HepG2 (cell line): ENCODE results near the gene CLCA4. TPM values are rescaled to one million over a fixed set of nuclear protein-coding genes. Genes with fewer than 3 reads are reported as not detected.

Source experiments
- ATAC-seq: fragments of 200-7000 bp; cut with Tn5 transposase; 3 replicates; pipeline ENCODE4 v1.9.1; 2020; ENCODE audit warnings: mild to moderate bottlenecking, moderate library complexity
- BruUV-seq: library from RNA; stranded (reverse); fragments of 400-500 nt; replicated peaks from 2 replicates; lab custom pipeline; 2021; lab: Mats Ljungman, UMichigan
- CTCF ChIA-PET: fragments of 300-600 bp; formaldehyde crosslinking; extraction: SDS; loops from one replicate; lab custom pipeline; 2021; ENCODE audit warnings: low total read pairs, inconsistent platforms, low intra/inter-chr PET ratio; lab: Yijun Ruan, JAX
- POLR2A ChIA-PET: fragments of 350-600 bp; sonication (Branson Sonifier 250); formaldehyde crosslinking; loops from one replicate; lab custom pipeline; 2020; ENCODE audit warnings: antibody characterized with exemption, inconsistent platforms; lab: Yijun Ruan, JAX
- DNase-seq: peaks from one replicate; pipeline ENCODE4 v3.0.0-alpha.2; 2015; ENCODE audit warnings: low spot score
- FAIRE-seq: peaks from 3 replicates; lab custom pipeline; 2011; peaks lifted over from hg19 to GRCh38; lab: Jason Lieb, UNC
- H2AFZ ChIP-seq: one replicate; pipeline ENCODE4 v1.6.1; 2011; ENCODE audit warnings: low read length, inconsistent platforms
- H3K27ac ChIP-seq: fragments of 300-600 bp; 3 replicates; pipeline ENCODE4 v1.8.0; 2011; ENCODE audit warnings: mixed run types, mild to moderate bottlenecking, mixed read lengths, low read length, inconsistent platforms; ENCODE audit not compliant: insufficient read depth; ENCODE audit errors: extremely low read length
- H3K27me3 ChIP-seq, 2 experiments: fragments of 200-600 bp in 1 of 2; 2 replicates in 1 of 2; 3 replicates in 1 of 2; pipeline versions ENCODE4 v1.6.0 to v1.8.0; 2011; ENCODE audit warnings: low read length in 2 of 2, mild to moderate bottlenecking in 2 of 2, moderate library complexity in 2 of 2, inconsistent platforms in 1 of 2; ENCODE audit not compliant: insufficient read depth in 2 of 2, control insufficient read depth in 1 of 2
- H3K36me3 ChIP-seq, 2 experiments: fragments of 200-600 bp in 1 of 2; replicated peaks in 1 of 2; 2 replicates in 1 of 2; 3 replicates in 1 of 2; pipeline versions ENCODE4 v1.5.1 to v1.8.0; 2011; ENCODE audit warnings: low read length in 2 of 2, inconsistent platforms in 1 of 2; ENCODE audit not compliant: insufficient read depth in 2 of 2, control insufficient read depth in 1 of 2
- H3K4me1 ChIP-seq: 2 replicates; pipeline ENCODE4 v1.5.1; 2012; ENCODE audit warnings: low read length, inconsistent platforms; ENCODE audit not compliant: insufficient read depth
- H3K4me2 ChIP-seq: 2 replicates; pipeline ENCODE4 v1.6.0; 2011; ENCODE audit warnings: low read depth, low read length, inconsistent platforms
- H3K4me3 ChIP-seq, 3 experiments: fragments of 200-600 bp in 1 of 3; sonication (generic), shearing (Covaris generic) in 1 of 3; replicated peaks in 1 of 3; 2 replicates each; pipeline ENCODE4 v1.5.1; 2011 to 2016; ENCODE audit warnings: low read length in 3 of 3, inconsistent platforms in 2 of 3, low read depth in 2 of 3, mild to moderate bottlenecking in 2 of 3, control low read depth in 1 of 3, mixed read lengths in 1 of 3; ENCODE audit not compliant: insufficient read depth in 1 of 3
- H3K79me2 ChIP-seq: one replicate; pipeline ENCODE4 v1.6.1; 2011; ENCODE audit warnings: low read length, inconsistent platforms; ENCODE audit not compliant: insufficient read depth
- H3K9ac ChIP-seq: 2 replicates; pipeline ENCODE4 v1.6.0; 2011; ENCODE audit warnings: mild to moderate bottlenecking, low read depth, low read length, inconsistent platforms; ENCODE audit not compliant: insufficient read depth
- H3K9me3 ChIP-seq: 2 replicates; pipeline ENCODE4 v1.5.1; 2012; ENCODE audit warnings: mild to moderate bottlenecking, low read length
- H4K20me1 ChIP-seq: 2 replicates; pipeline ENCODE4 v1.6.0; 2011; ENCODE audit warnings: inconsistent platforms, mild to moderate bottlenecking, low read length, moderate library complexity; ENCODE audit not compliant: insufficient read depth
- CEBPB ChIP-seq: IDR thresholded peaks from 2 replicates; pipeline ENCODE4 v1.6.1; 2011; ENCODE audit warnings: low read depth, low read length, improper control_type of control experiment, borderline replicate concordance
- ELF3 ChIP-seq: IDR thresholded peaks from 2 replicates; pipeline ENCODE4 v1.6.1; 2016; ENCODE audit warnings: missing genetic modification reagents, missing compliant biosample characterization
- HOXD1 ChIP-seq: sonication (generic); formaldehyde crosslinking; IDR thresholded peaks from 2 replicates; pipeline ENCODE4 v1.5.0; 2020; ENCODE audit warnings: missing genetic modification reagents
- IRF2 ChIP-seq: IDR thresholded peaks from 2 replicates; pipeline ENCODE4 v1.6.1; 2018; ENCODE audit warnings: missing genetic modification reagents, missing compliant biosample characterization
- STAG1 ChIP-seq: sonication (generic); formaldehyde crosslinking; IDR thresholded peaks from 2 replicates; pipeline ENCODE4 v1.4.0; 2020; ENCODE audit warnings: missing genetic modification reagents
- TEAD3 ChIP-seq: optimal IDR thresholded peaks from 2 replicates; pipeline ENCODE3; 2016; ENCODE audit warnings: borderline replicate concordance
- ZNF670 ChIP-seq: sonication (generic); formaldehyde crosslinking; IDR thresholded peaks from 2 replicates; pipeline ENCODE4 v1.8.0; 2022; ENCODE audit warnings: mild to moderate bottlenecking, missing genetic modification reagents, borderline replicate concordance
- WGBS: methylation state at CpG from one replicate; pipeline ENCODE4 v1.1.6; 2017; ENCODE audit warnings: low lambda C conversion rate; 5-methylcytosine and 5-hydroxymethylcytosine counted together
- in situ Hi-C: cut with HindIII; loops from 2 replicates; pipeline ENCODE4 v1.10.0; 2017; ENCODE audit warnings: low pct_unique_long_range_greater_than_20kb; ENCODE audit not compliant: extremely low pct_ligation_motif_present
- intact Hi-C: fragments of 100-400 bp; cut with micrococcal nuclease; formaldehyde crosslinking; loops from one replicate; pipeline ENCODE4 v1.10.0; 2022; ENCODE audit not compliant: unreplicated experiment
- polyA plus RNA-seq, 8 experiments: library from polyadenylated mRNA; depleted of rRNA in 3 of 8; stranded (reverse) in 7 of 8; unstranded in 1 of 8; fragments of >200 nt; fragmentation: Illumina TruSeq in 4 of 8; extraction: Trizol in 4 of 8; gene quantifications; 2 replicates each; pipeline versions ENCODE4 v1.2.1 to v1.2.3, GENCODE V29; 2011 to 2016; ENCODE audit warnings: low read depth in 4 of 8, missing spikeins in 1 of 8, mixed read lengths in 1 of 8; ENCODE audit not compliant: insufficient read depth in 1 of 8
- total RNA-seq, 5 experiments: library from RNA; depleted of rRNA; stranded (reverse); fragments of >200 nt; fragmentation: Illumina TruSeq; extraction: Trizol; gene quantifications; 2 replicates each; pipeline ENCODE4 v1.2.3, GENCODE V29; 2016; ENCODE audit warnings: low read depth in 1 of 5
- TF ChIP-seq, protein P1 (sequence below): IDR thresholded peaks from 2 replicates; pipeline ENCODE4 v1.6.1; 2016; ENCODE audit warnings: mild to moderate bottlenecking, missing biosample characterization, missing genetic modification reagents
- TF ChIP-seq, protein P2 (sequence below): IDR thresholded peaks from 2 replicates; pipeline ENCODE4 v1.6.1; 2016
- TF ChIP-seq, protein P3 (sequence below): sonication (generic); formaldehyde crosslinking; IDR thresholded peaks from 2 replicates; pipeline ENCODE4 v1.5.0; 2020; ENCODE audit warnings: mild to moderate bottlenecking, missing genetic modification reagents, moderate library complexity
- TF ChIP-seq, protein P4 (sequence below): IDR thresholded peaks from 2 replicates; pipeline ENCODE4 v1.6.1; 2012; ENCODE audit warnings: low read depth, low read length, improper control_type of control experiment
- TF ChIP-seq, protein P5 (sequence below): sonication (generic); formaldehyde crosslinking; IDR thresholded peaks from 2 replicates; pipeline ENCODE4 v1.8.0; 2023; ENCODE audit warnings: mild to moderate bottlenecking, missing genetic modification reagents

The CLCA4 gene
- total and polyA plus RNA-seq, 2 of the 13 experiments (the other 11 are each of a cell fraction or from before 2014, with no cell fraction given), result not detected

DNA sequence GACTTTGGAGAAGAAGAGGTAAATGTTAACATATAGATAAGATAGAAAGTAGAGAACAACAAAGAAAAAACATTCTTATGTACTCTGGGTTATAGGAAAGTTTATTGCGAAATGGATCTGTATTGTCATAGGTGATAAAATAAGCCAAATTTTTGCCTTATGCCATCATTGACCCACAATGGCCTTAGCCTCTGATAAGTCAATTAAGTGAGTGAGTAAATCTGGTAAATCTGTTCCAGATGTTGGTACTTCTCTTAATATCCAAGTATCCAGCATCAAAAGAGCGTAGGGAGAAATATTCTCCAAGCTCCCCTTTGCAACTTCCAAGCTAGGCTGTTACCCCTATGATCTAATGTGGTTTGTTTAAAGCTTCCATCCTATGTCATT is 38.3 kb upstream of the CLCA4 start:
- H3K4me3 ChIP-seq, result no peak overlapping the region
- intact Hi-C loops (loop anchor here (10.0 kb wide), 1 partner anchor 456 kb away; no protein-coding TSS in a partner anchor), in situ Hi-C loops (loop anchor here (10.0 to 25.0 kb wide), 2 partner anchors 124 to 179 kb away; no protein-coding TSS in a partner anchor)
- no peak overlapping the region for H3K4me2 ChIP-seq
- H3K27me3 ChIP-seq, result peaks cover 1 to 24% of the 10 kb centered on the region in 2 experiments; a peak in 4 of 5 replicates
- no peak overlapping the region for H3K9ac ChIP-seq
- DNase-seq (no peak), ATAC-seq (no peak), FAIRE-seq (no peak)
- no peaks in the 10 kb centered on the region for H3K9me3 ChIP-seq
- TF ChIP-seq, protein P1, sequence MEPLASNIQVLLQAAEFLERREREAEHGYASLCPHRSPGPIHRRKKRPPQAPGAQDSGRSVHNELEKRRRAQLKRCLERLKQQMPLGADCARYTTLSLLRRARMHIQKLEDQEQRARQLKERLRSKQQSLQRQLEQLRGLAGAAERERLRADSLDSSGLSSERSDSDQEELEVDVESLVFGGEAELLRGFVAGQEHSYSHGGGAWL, result no peak
- TF ChIP-seq HOXD1 (CRISPR knock-in tag) (no peak), IRF2 (CRISPR knock-in tag) (no peak), ELF3 (no peak), CEBPB (peak; percentile 40; the same call in 1 of the 2 replicates), ZNF670 (CRISPR knock-in tag) (no peak)
- no peak overlapping the region for H2AFZ ChIP-seq
- no peak overlapping the region for H3K27ac ChIP-seq
- BruUV-seq, result no TSS peak
- H3K79me2 ChIP-seq, result no peaks in the 10 kb centered on the region
- no peaks in the 10 kb centered on the region for H3K36me3 ChIP-seq
- ChIA-PET CTCF (interaction anchor here (1.2 kb wide), 1 partner anchor 128 kb away, joined by 5 read pairs; no protein-coding TSS in a partner anchor), POLR2A (no interaction called here)
- 65% methylated on average over 2 of the region's 2 CpGs for WGBS
- H4K20me1 ChIP-seq, result no peaks in the 10 kb centered on the region
- H3K4me1 ChIP-seq, result no peaks in the 10 kb centered on the region

DNA sequence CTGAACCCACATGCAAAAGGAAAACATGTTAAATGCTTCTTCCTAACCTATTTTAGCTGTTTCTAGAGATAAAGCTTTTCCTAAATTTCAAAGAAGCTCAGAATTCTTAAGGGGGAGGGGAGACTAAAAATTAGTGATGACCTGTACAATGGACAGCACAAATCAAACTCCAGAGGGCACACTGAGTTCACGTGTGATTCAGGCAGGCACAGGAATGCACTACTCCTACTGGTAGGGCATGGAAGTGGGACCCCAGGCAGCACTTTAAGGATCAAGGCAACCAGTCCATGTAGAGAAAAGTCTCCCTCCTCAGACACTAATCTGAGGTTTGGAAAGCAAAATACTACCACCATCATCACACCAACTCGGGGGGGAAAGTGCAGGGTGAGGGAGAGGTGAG is 31.3 kb upstream of the CLCA4 start:
- H3K27ac ChIP-seq, result no peak overlapping the region
- H3K27me3 ChIP-seq, result no peaks in the 10 kb centered on the region; a peak in 1 of 5 replicates
- intact Hi-C loops, result no loop called here
- DNase-seq (peak; percentile 50), FAIRE-seq (no peak), ATAC-seq (peak; percentile 94)
- in situ Hi-C loops, result loop anchor here (25.0 kb wide), 1 partner anchor 172 kb away; no protein-coding TSS in a partner anchor
- H3K4me3 ChIP-seq, result no peak overlapping the region
- no peaks in the 10 kb centered on the region for H3K4me1 ChIP-seq
- WGBS, result 3% methylated on average over 2 of the region's 2 CpGs
- H4K20me1 ChIP-seq, result no peaks in the 10 kb centered on the region
- no peaks in the 10 kb centered on the region for H3K36me3 ChIP-seq
- no peak overlapping the region for H2AFZ ChIP-seq
- H3K9me3 ChIP-seq, result no peaks in the 10 kb centered on the region
- BruUV-seq, result no TSS peak
- H3K4me2 ChIP-seq, result no peak overlapping the region
- H3K79me2 ChIP-seq, result no peaks in the 10 kb centered on the region
- ChIA-PET POLR2A (no interaction called here), CTCF (interaction anchor here (1.6 kb wide), 1 partner anchor 16 kb away, joined by 6 read pairs; no protein-coding TSS in a partner anchor)
- TF ChIP-seq TEAD3 (CRISPR knock-in tag) (peak; percentile 19), STAG1 (CRISPR knock-in tag) (peak; percentile 64)
- TF ChIP-seq, protein P2, sequence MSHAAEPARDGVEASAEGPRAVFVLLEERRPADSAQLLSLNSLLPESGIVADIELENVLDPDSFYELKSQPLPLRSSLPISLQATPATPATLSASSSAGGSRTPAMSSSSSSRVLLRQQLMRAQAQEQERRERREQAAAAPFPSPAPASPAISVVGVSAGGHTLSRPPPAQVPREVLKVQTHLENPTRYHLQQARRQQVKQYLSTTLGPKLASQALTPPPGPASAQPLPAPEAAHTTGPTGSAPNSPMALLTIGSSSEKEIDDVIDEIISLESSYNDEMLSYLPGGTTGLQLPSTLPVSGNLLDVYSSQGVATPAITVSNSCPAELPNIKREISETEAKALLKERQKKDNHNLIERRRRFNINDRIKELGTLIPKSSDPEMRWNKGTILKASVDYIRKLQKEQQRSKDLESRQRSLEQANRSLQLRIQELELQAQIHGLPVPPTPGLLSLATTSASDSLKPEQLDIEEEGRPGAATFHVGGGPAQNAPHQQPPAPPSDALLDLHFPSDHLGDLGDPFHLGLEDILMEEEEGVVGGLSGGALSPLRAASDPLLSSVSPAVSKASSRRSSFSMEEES (CRISPR knock-in tag), result no peak
- TF ChIP-seq, protein P3, sequence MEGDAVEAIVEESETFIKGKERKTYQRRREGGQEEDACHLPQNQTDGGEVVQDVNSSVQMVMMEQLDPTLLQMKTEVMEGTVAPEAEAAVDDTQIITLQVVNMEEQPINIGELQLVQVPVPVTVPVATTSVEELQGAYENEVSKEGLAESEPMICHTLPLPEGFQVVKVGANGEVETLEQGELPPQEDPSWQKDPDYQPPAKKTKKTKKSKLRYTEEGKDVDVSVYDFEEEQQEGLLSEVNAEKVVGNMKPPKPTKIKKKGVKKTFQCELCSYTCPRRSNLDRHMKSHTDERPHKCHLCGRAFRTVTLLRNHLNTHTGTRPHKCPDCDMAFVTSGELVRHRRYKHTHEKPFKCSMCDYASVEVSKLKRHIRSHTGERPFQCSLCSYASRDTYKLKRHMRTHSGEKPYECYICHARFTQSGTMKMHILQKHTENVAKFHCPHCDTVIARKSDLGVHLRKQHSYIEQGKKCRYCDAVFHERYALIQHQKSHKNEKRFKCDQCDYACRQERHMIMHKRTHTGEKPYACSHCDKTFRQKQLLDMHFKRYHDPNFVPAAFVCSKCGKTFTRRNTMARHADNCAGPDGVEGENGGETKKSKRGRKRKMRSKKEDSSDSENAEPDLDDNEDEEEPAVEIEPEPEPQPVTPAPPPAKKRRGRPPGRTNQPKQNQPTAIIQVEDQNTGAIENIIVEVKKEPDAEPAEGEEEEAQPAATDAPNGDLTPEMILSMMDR (CRISPR knock-in tag), result peak; percentile 56
- TF ChIP-seq, protein P4, sequence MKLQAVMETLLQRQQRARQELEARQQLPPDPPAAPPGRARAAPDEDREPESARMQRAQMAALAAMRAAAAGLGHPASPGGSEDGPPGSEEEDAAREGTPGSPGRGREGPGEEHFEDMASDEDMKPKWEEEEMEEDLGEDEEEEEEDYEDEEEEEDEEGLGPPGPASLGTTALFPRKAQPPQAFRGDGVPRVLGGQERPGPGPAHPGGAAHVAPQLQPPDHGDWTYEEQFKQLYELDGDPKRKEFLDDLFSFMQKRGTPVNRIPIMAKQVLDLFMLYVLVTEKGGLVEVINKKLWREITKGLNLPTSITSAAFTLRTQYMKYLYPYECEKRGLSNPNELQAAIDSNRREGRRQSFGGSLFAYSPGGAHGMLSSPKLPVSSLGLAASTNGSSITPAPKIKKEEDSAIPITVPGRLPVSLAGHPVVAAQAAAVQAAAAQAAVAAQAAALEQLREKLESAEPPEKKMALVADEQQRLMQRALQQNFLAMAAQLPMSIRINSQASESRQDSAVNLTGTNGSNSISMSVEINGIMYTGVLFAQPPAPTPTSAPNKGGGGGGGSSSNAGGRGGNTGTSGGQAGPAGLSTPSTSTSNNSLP, result peak; percentile 49; the same call in 1 of the 2 replicates
- TF ChIP-seq, protein P5, sequence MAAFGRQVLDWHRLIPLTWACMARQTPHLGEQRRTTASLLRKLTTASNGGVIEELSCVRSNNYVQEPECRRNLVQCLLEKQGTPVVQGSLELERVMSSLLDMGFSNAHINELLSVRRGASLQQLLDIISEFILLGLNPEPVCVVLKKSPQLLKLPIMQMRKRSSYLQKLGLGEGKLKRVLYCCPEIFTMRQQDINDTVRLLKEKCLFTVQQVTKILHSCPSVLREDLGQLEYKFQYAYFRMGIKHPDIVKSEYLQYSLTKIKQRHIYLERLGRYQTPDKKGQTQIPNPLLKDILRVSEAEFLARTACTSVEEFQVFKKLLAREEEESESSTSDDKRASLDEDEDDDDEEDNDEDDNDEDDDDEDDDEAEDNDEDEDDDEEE (CRISPR knock-in tag), result no peak
- H3K9ac ChIP-seq, result no peak overlapping the region
